GM12878 (cell line): ENCODE measurements around the gene IL36RN. TPM values are rescaled to one million over a fixed set of nuclear protein-coding genes. Genes with fewer than 3 reads are reported as not detected.

Source experiments
- ATAC-seq: fragments of 200-7000 bp; cut with Tn5 transposase; 3 replicates; pipeline ENCODE4 v1.9.1; 2020; ENCODE audit warnings: mild to moderate bottlenecking, moderate library complexity
- BruUV-seq: library from RNA; stranded (reverse); fragments of 400-500 nt; replicated peaks from 2 replicates; lab custom pipeline; 2021; lab: Mats Ljungman, UMichigan
- CTCF ChIA-PET: fragments of 300-600 bp; sonication (Branson Sonifier 250); formaldehyde crosslinking; extraction: SDS; loops from one replicate; lab custom pipeline; 2021; ENCODE audit warnings: inconsistent platforms; lab: Yijun Ruan, JAX
- POLR2A ChIA-PET: fragments of 350-600 bp; formaldehyde crosslinking; extraction: SDS; loops from one replicate; lab custom pipeline; 2021; ENCODE audit warnings: inconsistent platforms; lab: Charles Lee
- RAD21 ChIA-PET: fragments of 300-600 bp; sonication (Branson Sonifier 250); formaldehyde crosslinking; loops from one replicate; lab custom pipeline; 2023; ENCODE audit warnings: antibody characterized with exemption; ENCODE audit not compliant: unreplicated experiment; lab: Charles Lee
- SMC1A ChIA-PET: fragments of 300-600 bp; sonication (Branson Sonifier 250); formaldehyde crosslinking; loops from one replicate; lab custom pipeline; 2023; ENCODE audit not compliant: unreplicated experiment, uncharacterized antibody; lab: Charles Lee
- DNase-seq: peaks from one replicate; pipeline ENCODE4 v3.0.0-alpha.2; 2011; ENCODE audit warnings: low read depth, low spot score
- FAIRE-seq: peaks from 3 replicates; lab custom pipeline; 2011; peaks lifted over from hg19 to GRCh38; lab: Jason Lieb, UNC
- H2AFZ ChIP-seq: 2 replicates; pipeline ENCODE4 v1.6.0; 2011; ENCODE audit warnings: low read depth, low read length, control low read depth; ENCODE audit not compliant: control insufficient read depth
- H3K27ac ChIP-seq: 2 replicates; pipeline ENCODE4 v1.5.1; 2011; ENCODE audit warnings: control low read depth; ENCODE audit not compliant: control insufficient read depth, insufficient read depth
- H3K27me3 ChIP-seq, 2 experiments: replicated peaks in 1 of 2; 2 replicates each; pipeline versions ENCODE4 v1.6.0 to v1.6.1; 2011; ENCODE audit warnings: low read length in 1 of 2; ENCODE audit not compliant: control insufficient read depth in 2 of 2, insufficient read depth in 2 of 2
- H3K36me3 ChIP-seq, 2 experiments: 2 replicates each; pipeline ENCODE4 v1.5.1; 2011; ENCODE audit warnings: low read length in 1 of 2; ENCODE audit not compliant: control insufficient read depth in 2 of 2, insufficient read depth in 2 of 2
- H3K4me1 ChIP-seq: 2 replicates; pipeline ENCODE4 v1.6.1; 2011; ENCODE audit warnings: mild to moderate bottlenecking, low read length, moderate library complexity, mixed read lengths; ENCODE audit not compliant: control insufficient read depth, insufficient read depth
- H3K4me2 ChIP-seq: 2 replicates; pipeline ENCODE4 v1.6.0; 2011; ENCODE audit warnings: control low read depth; ENCODE audit not compliant: control insufficient read depth, insufficient read depth
- H3K4me3 ChIP-seq: fragments of 200-600 bp; sonication (generic); 2 replicates; pipeline ENCODE4 v1.5.1; 2016
- H3K79me2 ChIP-seq: 2 replicates; pipeline ENCODE4 v1.6.0; 2011; ENCODE audit warnings: low read length; ENCODE audit not compliant: control insufficient read depth, insufficient read depth
- H3K9ac ChIP-seq: 2 replicates; pipeline ENCODE4 v1.8.0; 2011; ENCODE audit warnings: low read length, control low read depth, mixed read lengths; ENCODE audit not compliant: control insufficient read depth, insufficient read depth
- H3K9me3 ChIP-seq: replicated peaks from 3 replicates; pipeline ENCODE4 v1.5.1; 2011; ENCODE audit warnings: mild to moderate bottlenecking, low read length; ENCODE audit not compliant: control insufficient read depth, insufficient read depth
- H4K20me1 ChIP-seq: 2 replicates; pipeline ENCODE4 v1.6.0; 2011; ENCODE audit not compliant: control insufficient read depth, insufficient read depth
- CHD1 ChIP-seq: IDR thresholded peaks from 2 replicates; pipeline ENCODE4 v1.6.1; 2012; ENCODE audit warnings: low read depth, low read length, improper control_type of control experiment
- HDGF ChIP-seq: fragments of 450-650 bp; IDR thresholded peaks from 2 replicates; pipeline ENCODE4 v1.6.1; 2016; ENCODE audit warnings: antibody characterized with exemption
- PRDM15 ChIP-seq: fragments of 450-650 bp; formaldehyde crosslinking; IDR thresholded peaks from 2 replicates; pipeline ENCODE4 v1.4.0; 2020; ENCODE audit warnings: mild to moderate bottlenecking, moderate library complexity
- ZBTB33 ChIP-seq: fragments of 450-650 bp; IDR thresholded peaks from 2 replicates; pipeline ENCODE4 v1.6.1; 2017; ENCODE audit warnings: mild to moderate bottlenecking
- WGBS: methylation state at CpG from one replicate; pipeline ENCODE4 v1.1.6; 2016; ENCODE audit warnings: low lambda C conversion rate; ENCODE audit not compliant: insufficient replicate concordance, insufficient coverage; ENCODE audit errors: missing lambda C conversion rate; 5-methylcytosine and 5-hydroxymethylcytosine counted together
- in situ Hi-C: fragments of 300-500 bp; cut with MboI; formaldehyde crosslinking; loops from 9 replicates; pipeline ENCODE4 v1.14.3; 2018; ENCODE audit warnings: mixed read lengths
- intact Hi-C: fragments of 100-400 bp; cut with micrococcal nuclease; formaldehyde crosslinking; loops from one replicate; pipeline ENCODE4 v1.14.2; 2022; ENCODE audit not compliant: unreplicated experiment
- polyA plus RNA-seq, 11 experiments: library from polyadenylated mRNA; depleted of rRNA in 4 of 11; unstranded in 6 of 11; stranded (reverse) in 5 of 11; fragments of >200 nt; fragmentation: Nextera tagmentation in 4 of 11; fragmentation: Illumina TruSeq in 1 of 11; extraction: Ambion mirVana in 4 of 11; extraction: Trizol in 1 of 11; gene quantifications; 1 replicate in 1 of 11; 2 replicates in 10 of 11; pipeline versions ENCODE4 v1.2.1 to v1.2.3, GENCODE V29; 2011 to 2016; ENCODE audit warnings: inconsistent platforms in 2 of 11, missing spikeins in 2 of 11, low read depth in 1 of 11
- total RNA-seq, 4 experiments: library from RNA; depleted of rRNA in 3 of 4; stranded (reverse); fragments of >200 nt in 3 of 4; fragmentation: Illumina TruSeq in 1 of 4; extraction: Trizol in 1 of 4; gene quantifications; 2 replicates each; pipeline versions ENCODE4 v1.2.1 to v1.2.3, GENCODE V29; 2013 to 2021

The IL36RN gene
- total and polyA plus RNA-seq, 10 of the 15 experiments (the other 5 are each of a cell fraction or from before 2014, with no cell fraction given) = not detected

- Histone ChIP-seq H3K9ac (no peak overlapping the region), H4K20me1 (no peaks in the 10 kb centered on the region), H3K27ac (no peak overlapping the region), H2AFZ (no peak overlapping the region), H3K4me2 (no peak overlapping the region), H3K9me3 (no peaks in the 10 kb centered on the region), H3K27me3 (no peaks in the 10 kb centered on the region; a peak in 1 of 4 replicates), H3K4me1 (no peaks in the 10 kb centered on the region), H3K79me2 (no peaks in the 10 kb centered on the region), H3K4me3 (no peak overlapping the region), H3K36me3 (no peaks in the 10 kb centered on the region)
- ChIA-PET RAD21 (no interaction called here), CTCF (no interaction called here), POLR2A (no interaction called here), SMC1A (no interaction called here)
- no TSS peak for BruUV-seq
- no peak for ATAC-seq
- intact Hi-C loops (no loop called here), in situ Hi-C loops (no loop called here)
- DNase-seq = no peak
- 4% methylated on average over 2 of the region's 2 CpGs for WGBS
- FAIRE-seq = no peak
- TF ChIP-seq CHD1 (no peak), HDGF (no peak), PRDM15 (no peak), ZBTB33 (no peak)
Observed at GRCh38 chr2:113010088-113010487, 48.9 kb upstream of the IL36RN start.
